Heart left ventricle (tissue), 13 donors: Measurements from ENCODE around the gene ORC4.

Experiments
- CTCF ChIP-seq, 12 donors: fragments of 200-600 bp; sonication (generic) in 4 of 12; IDR thresholded peaks; one replicate each; pipeline versions ENCODE4 v1.5.0 to v1.8.0; 2018 to 2022; ENCODE audit warnings: antibody characterized with exemption in 12 of 12, mild to moderate bottlenecking in 5 of 12
- POLR2A ChIP-seq, 2 donors: fragments of 450-650 bp; IDR thresholded peaks; one replicate each; pipeline ENCODE4 v1.6.1; 2017; ENCODE audit warnings: antibody characterized with exemption in 2 of 2, mild to moderate bottlenecking in 2 of 2, moderate library complexity in 2 of 2
- donor health status: ischemic (EF 13 %, LVEDD 7.1; RV severe dilation, severe dysfunction).
- donor health status: DM: no; HTN: yes; CAD: no.
- donor health status: DM: no; HTN: no; CAD: no.
- donor health status: ischemic (EF 25% LVEDD 6.9; RV normal size, moderate dysfunction).
- donor health status: ischemic (EF 25% LVEDD 5.7; RV mildly dilated, moderate dysfunction).
- donor health status: ischemic (EF 35%, LVEDD 5.7; RV mildly dilated, moderate dysfunction).
- donor health status: nonischemic (EF 11% LVEDD 7.7; RV severe dilation, severe dysfunction).
- donor health status: DM: yes; HTN: yes; CAD: no.
- donor health status: PGD.
- donor health status: ischemic (EF 29% LVEDD 5.4; RV normal size, mild dysfunction).
- donor health status: nonischemic (EF 23%, LVEDD 6.1; RV moderate dilation, normal function).

GRCh38 chr2:148028781-148029180, 8.2 kb upstream of the ORC4 start:
- TF ChIP-seq CTCF (IDR thresholded peaks at IDR 0.05) = no peak
- TF ChIP-seq POLR2A (IDR thresholded peaks at IDR 0.05) = no peak
